Neural cell (in vitro differentiated cells): ENCODE results near the gene MOB3A. TPM values are rescaled to one million over a fixed set of nuclear protein-coding genes. Genes with fewer than 3 reads are reported as not detected.

Source experiments
- H2AFZ ChIP-seq: fragments of 200-600, 300-800 bp; sonication (generic), shearing (Covaris generic); 2 replicates; pipeline ENCODE4 v1.6.0; 2014; ENCODE audit warnings: low read depth, mild to moderate bottlenecking, antibody characterized with exemption, low read length, moderate library complexity
- H3F3A ChIP-seq: fragments of 200-600 bp; shearing (Covaris generic); 2 replicates; pipeline ENCODE4 v1.6.1; 2016; ENCODE audit warnings: mild to moderate bottlenecking, moderate library complexity, mixed read lengths, antibody characterized with exemption, low read length; ENCODE audit not compliant: insufficient read depth, poor library complexity, severe bottlenecking
- H3K27ac ChIP-seq: fragments of 200-600, 300-800 bp; sonication (generic), shearing (Covaris generic); 2 replicates; pipeline ENCODE4 v1.5.1; 2014; ENCODE audit warnings: mild to moderate bottlenecking, low read length, moderate library complexity
- H3K27me3 ChIP-seq: fragments of 300-800, 200-600 bp; sonication (generic), shearing (Covaris generic); 2 replicates; pipeline ENCODE4 v1.6.0; 2014; ENCODE audit warnings: mild to moderate bottlenecking, low read depth, low read length, moderate library complexity; ENCODE audit not compliant: insufficient read depth
- H3K36me3 ChIP-seq: fragments of 300-800, 200-600 bp; sonication (generic), shearing (Covaris generic); 2 replicates; pipeline ENCODE4 v1.5.1; 2014; ENCODE audit warnings: mild to moderate bottlenecking, antibody characterized with exemption, low read length, moderate library complexity; ENCODE audit not compliant: insufficient read depth
- H3K4me2 ChIP-seq: fragments of 300-800, 200-600 bp; sonication (generic), shearing (Covaris generic); 2 replicates; pipeline ENCODE4 v1.6.0; 2014; ENCODE audit warnings: mild to moderate bottlenecking, low read length
- H3K4me3 ChIP-seq: fragments of 300-800, 200-600 bp; sonication (generic), shearing (Covaris generic); 2 replicates; pipeline ENCODE4 v1.5.1; 2014; ENCODE audit warnings: mild to moderate bottlenecking, low read length, moderate library complexity
- H3K79me2 ChIP-seq: fragments of 200-600 bp; shearing (Covaris generic); replicated peaks from 2 replicates; pipeline ENCODE4 v1.6.0; 2014; ENCODE audit warnings: mild to moderate bottlenecking, low read length, moderate library complexity; ENCODE audit not compliant: insufficient read depth
- H3K9ac ChIP-seq: fragments of 300-800, 200-600 bp; sonication (generic), shearing (Covaris generic); 2 replicates; pipeline ENCODE4 v1.6.1; 2016; ENCODE audit warnings: mild to moderate bottlenecking, low read length, mixed read lengths
- H3K9me2 ChIP-seq: fragments of 200-600 bp; shearing (Covaris generic); 2 replicates; pipeline ENCODE4 v1.6.1; 2016; ENCODE audit warnings: mild to moderate bottlenecking, low read length, mixed read lengths; ENCODE audit not compliant: insufficient read depth
- H3K9me3 ChIP-seq: fragments of 200-600, 300-800 bp; sonication (generic), shearing (Covaris generic); 2 replicates; pipeline ENCODE4 v1.6.1; 2016; ENCODE audit warnings: mild to moderate bottlenecking, mixed run types, low read length, moderate library complexity, mixed read lengths
- H4K20me1 ChIP-seq: fragments of 200-600 bp; shearing (Covaris generic); 2 replicates; pipeline ENCODE4 v1.6.1; 2016; ENCODE audit warnings: mild to moderate bottlenecking, mixed run types; ENCODE audit not compliant: insufficient read depth
- CTCF ChIP-seq: fragments of 450-650 bp; IDR thresholded peaks from 2 replicates; pipeline ENCODE4 v1.5.1; 2014; ENCODE audit warnings: antibody characterized with exemption, mild to moderate bottlenecking, moderate library complexity; ENCODE audit not compliant: poor library complexity, severe bottlenecking
- EP300 ChIP-seq: fragments of 450-650 bp; conservative IDR thresholded peaks from 2 replicates; pipeline ENCODE4 v1.6.1; 2014; ENCODE audit warnings: antibody characterized with exemption, mild to moderate bottlenecking, moderate library complexity; ENCODE audit not compliant: poor library complexity, severe bottlenecking
- EZH2 ChIP-seq: fragments of 200-600, 300-800 bp; shearing (Covaris generic), sonication (generic); IDR thresholded peaks from 2 replicates; pipeline ENCODE4 v1.6.1; 2014; ENCODE audit warnings: antibody characterized with exemption, low read length, borderline replicate concordance, mild to moderate bottlenecking; ENCODE audit not compliant: insufficient read depth, poor library complexity, severe bottlenecking
- MXI1 ChIP-seq: fragments of 450-650 bp; conservative IDR thresholded peaks from 2 replicates; pipeline ENCODE4 v1.6.1; 2014; ENCODE audit warnings: antibody characterized with exemption, mild to moderate bottlenecking; ENCODE audit not compliant: poor library complexity, severe bottlenecking
- POLR2AphosphoS5 ChIP-seq: IDR thresholded peaks from 2 replicates; pipeline ENCODE4 v1.6.1; 2012
- RAD21 ChIP-seq: fragments of 450-650 bp; conservative IDR thresholded peaks from 2 replicates; pipeline ENCODE4 v1.6.1; 2014; ENCODE audit warnings: antibody characterized with exemption, mild to moderate bottlenecking, moderate library complexity
- REST ChIP-seq: IDR thresholded peaks from 2 replicates; pipeline ENCODE4 v1.6.1; 2012; ENCODE audit warnings: borderline replicate concordance
- SMC3 ChIP-seq: fragments of 450-650 bp; conservative IDR thresholded peaks from 2 replicates; pipeline ENCODE4 v1.6.1; 2014; ENCODE audit warnings: antibody characterized with exemption, mild to moderate bottlenecking, moderate library complexity; ENCODE audit not compliant: poor library complexity
- TAF1 ChIP-seq: IDR thresholded peaks from 2 replicates; pipeline ENCODE4 v1.6.1; 2012; ENCODE audit warnings: low read depth
- polyA plus RNA-seq: library from polyadenylated mRNA; depleted of rRNA; stranded (reverse); fragments of >200 nt; gene quantifications from 2 replicates; pipeline ENCODE4 v1.2.3, GENCODE V29; 2014
- small RNA-seq, 3 experiments: library from RNA; depleted of rRNA; stranded (forward); fragments of <200 nt; gene quantifications; one replicate each; pipeline ENCODE3, GENCODE V24; 2012

Gene MOB3A
- polyA plus RNA-seq, 1 donor from 2014 or later: 5.8 TPM

GRCh38 chr19:2021453-2022140, 74.5 kb downstream of the MOB3A start:
- Histone ChIP-seq H3K9me3 (no peaks in the 10 kb centered on the region), H3K27ac (no peak overlapping the region), H3K79me2 (no peaks in the 10 kb centered on the region), H3K27me3 (no peaks in the 10 kb centered on the region), H3K4me2 (no peak overlapping the region), H3K36me3 (no peaks in the 10 kb centered on the region), H3F3A (no peaks in the 10 kb centered on the region), H2AFZ (no peak overlapping the region), H3K4me3 (no peak overlapping the region), H4K20me1 (no peaks in the 10 kb centered on the region), H3K9ac (no peak overlapping the region), H3K9me2 (no peaks in the 10 kb centered on the region)
- TF ChIP-seq EZH2 (no peak), CTCF (no peak), SMC3 (no peak), EP300 (no peak), POLR2AphosphoS5 (no peak), RAD21 (no peak), REST (no peak), MXI1 (no peak), TAF1 (no peak)

Small RNA genes lying within 50 kb of the gene (small RNA-seq; reads per million reads assigned to genes)
- 0 reads per million in 3 experiments for gene AC007136.1

Other genes with a start within 250 kb of the MOB3A start
- 9.2 and 18.5 TPM in 2 replicates for gene REXO1, start 247.8 kb downstream of the MOB3A start, polyA plus RNA-seq
- gene KLF16, start 232.7 kb downstream of the MOB3A start, polyA plus RNA-seq: 2.2 and 3.5 TPM in 2 replicates
- gene ABHD17A, start 210.8 kb downstream of the MOB3A start, polyA plus RNA-seq: 116 and 140 TPM in 2 replicates
- 1.6 TPM in 2 replicates for gene ADAT3, start 190.9 kb downstream of the MOB3A start, polyA plus RNA-seq
- gene SCAMP4, start 190.9 kb downstream of the MOB3A start, polyA plus RNA-seq: 12.7 and 13.3 TPM in 2 replicates
- 110 and 138 TPM in 2 replicates for gene CSNK1G2, start 155.2 kb downstream of the MOB3A start, polyA plus RNA-seq
- gene BTBD2, start 80.6 kb downstream of the MOB3A start, polyA plus RNA-seq: 46.1 and 57.6 TPM in 2 replicates
- gene MKNK2, start 45.1 kb downstream of the MOB3A start, polyA plus RNA-seq: 27.6 and 37.6 TPM in 2 replicates
- 39.3 and 45.8 TPM in 2 replicates for gene IZUMO4, start 589 bp upstream of the MOB3A start, polyA plus RNA-seq
- gene AP3D1, start 55.2 kb upstream of the MOB3A start, polyA plus RNA-seq: 60.7 and 88.2 TPM in 2 replicates
- gene DOT1L, start 67.6 kb upstream of the MOB3A start, polyA plus RNA-seq: 8.5 and 10.7 TPM in 2 replicates
- gene PLEKHJ1, start 140.0 kb upstream of the MOB3A start, polyA plus RNA-seq: 219 and 254 TPM in 2 replicates
- 14.4 and 51.6 TPM in 2 replicates for gene SF3A2, start 140.5 kb upstream of the MOB3A start, polyA plus RNA-seq
- gene AMH, start 153.0 kb upstream of the MOB3A start, polyA plus RNA-seq: 57.5 and 71.5 TPM in 2 replicates
- gene JSRP1, start 160.1 kb upstream of the MOB3A start, polyA plus RNA-seq: 1.3 and 1.4 TPM in 2 replicates
- gene PEAK3, start 185.8 kb upstream of the MOB3A start, polyA plus RNA-seq: not detected in 2 replicates
- 1.2 and 2.7 TPM in 2 replicates for gene LINGO3, start 211.8 kb upstream of the MOB3A start, polyA plus RNA-seq
- 520 and 550 TPM in 2 replicates for gene LSM7, start 232.3 kb upstream of the MOB3A start, polyA plus RNA-seq
- 68.7 and 86.8 TPM in 2 replicates for gene SPPL2B, start 232.4 kb upstream of the MOB3A start, polyA plus RNA-seq